GM12878 (cell line): Measurements from ENCODE around the gene TBC1D5. TPM values are rescaled to one million over a fixed set of nuclear protein-coding genes. Genes with fewer than 3 reads are reported as not detected.

Source experiments
- ATAC-seq: fragments of 200-7000 bp; cut with Tn5 transposase; 3 replicates; pipeline ENCODE4 v1.9.1; 2020; ENCODE audit warnings: mild to moderate bottlenecking, moderate library complexity
- BruUV-seq: library from RNA; stranded (reverse); fragments of 400-500 nt; replicated peaks from 2 replicates; lab custom pipeline; 2021; lab: Mats Ljungman, UMichigan
- CTCF ChIA-PET: fragments of 300-600 bp; sonication (Branson Sonifier 250); formaldehyde crosslinking; extraction: SDS; loops from one replicate; lab custom pipeline; 2021; ENCODE audit warnings: inconsistent platforms; lab: Yijun Ruan, JAX
- POLR2A ChIA-PET: fragments of 350-600 bp; formaldehyde crosslinking; extraction: SDS; loops from one replicate; lab custom pipeline; 2021; ENCODE audit warnings: inconsistent platforms; lab: Charles Lee
- RAD21 ChIA-PET: fragments of 300-600 bp; sonication (Branson Sonifier 250); formaldehyde crosslinking; loops from one replicate; lab custom pipeline; 2023; ENCODE audit warnings: antibody characterized with exemption; ENCODE audit not compliant: unreplicated experiment; lab: Charles Lee
- SMC1A ChIA-PET: fragments of 300-600 bp; sonication (Branson Sonifier 250); formaldehyde crosslinking; loops from one replicate; lab custom pipeline; 2023; ENCODE audit not compliant: unreplicated experiment, uncharacterized antibody; lab: Charles Lee
- DNase-seq: peaks from one replicate; pipeline ENCODE4 v3.0.0-alpha.2; 2011; ENCODE audit warnings: low read depth, low spot score
- FAIRE-seq: peaks from 3 replicates; lab custom pipeline; 2011; peaks lifted over from hg19 to GRCh38; lab: Jason Lieb, UNC
- H2AFZ ChIP-seq: 2 replicates; pipeline ENCODE4 v1.6.0; 2011; ENCODE audit warnings: low read depth, low read length, control low read depth; ENCODE audit not compliant: control insufficient read depth
- H3K27ac ChIP-seq: 2 replicates; pipeline ENCODE4 v1.5.1; 2011; ENCODE audit warnings: control low read depth; ENCODE audit not compliant: control insufficient read depth, insufficient read depth
- H3K27me3 ChIP-seq, 2 experiments: replicated peaks in 1 of 2; 2 replicates each; pipeline versions ENCODE4 v1.6.0 to v1.6.1; 2011; ENCODE audit warnings: low read length in 1 of 2; ENCODE audit not compliant: control insufficient read depth in 2 of 2, insufficient read depth in 2 of 2
- H3K36me3 ChIP-seq, 2 experiments: 2 replicates each; pipeline ENCODE4 v1.5.1; 2011; ENCODE audit warnings: low read length in 1 of 2; ENCODE audit not compliant: control insufficient read depth in 2 of 2, insufficient read depth in 2 of 2
- H3K4me1 ChIP-seq: 2 replicates; pipeline ENCODE4 v1.6.1; 2011; ENCODE audit warnings: mild to moderate bottlenecking, low read length, moderate library complexity, mixed read lengths; ENCODE audit not compliant: control insufficient read depth, insufficient read depth
- H3K4me2 ChIP-seq: 2 replicates; pipeline ENCODE4 v1.6.0; 2011; ENCODE audit warnings: control low read depth; ENCODE audit not compliant: control insufficient read depth, insufficient read depth
- H3K4me3 ChIP-seq: fragments of 200-600 bp; sonication (generic); 2 replicates; pipeline ENCODE4 v1.5.1; 2016
- H3K79me2 ChIP-seq: 2 replicates; pipeline ENCODE4 v1.6.0; 2011; ENCODE audit warnings: low read length; ENCODE audit not compliant: control insufficient read depth, insufficient read depth
- H3K9ac ChIP-seq: 2 replicates; pipeline ENCODE4 v1.8.0; 2011; ENCODE audit warnings: low read length, control low read depth, mixed read lengths; ENCODE audit not compliant: control insufficient read depth, insufficient read depth
- H3K9me3 ChIP-seq: replicated peaks from 3 replicates; pipeline ENCODE4 v1.5.1; 2011; ENCODE audit warnings: mild to moderate bottlenecking, low read length; ENCODE audit not compliant: control insufficient read depth, insufficient read depth
- H4K20me1 ChIP-seq: 2 replicates; pipeline ENCODE4 v1.6.0; 2011; ENCODE audit not compliant: control insufficient read depth, insufficient read depth
- CBFB ChIP-seq: IDR thresholded peaks from 2 replicates; pipeline ENCODE4 v1.6.1; 2016; ENCODE audit warnings: antibody characterized with exemption, low read depth
- E2F8 ChIP-seq: fragments of 450-650 bp; IDR thresholded peaks from 2 replicates; pipeline ENCODE4 v1.6.1; 2018; ENCODE audit warnings: mild to moderate bottlenecking, low read depth, moderate library complexity; ENCODE audit not compliant: partially characterized antibody
- FOXK2 ChIP-seq: fragments of 450-650 bp; IDR thresholded peaks from 2 replicates; pipeline ENCODE4 v1.6.1; 2017; ENCODE audit warnings: mild to moderate bottlenecking, moderate library complexity
- HDAC2 ChIP-seq: fragments of 200-600 bp; sonication (generic); IDR thresholded peaks from 2 replicates; pipeline ENCODE4 v1.6.1; 2017
- HSF1 ChIP-seq: fragments of 150-350 bp; IDR thresholded peaks from 2 replicates; pipeline ENCODE4 v1.6.1; 2014; ENCODE audit warnings: mild to moderate bottlenecking, low read depth, low read length
- MAX ChIP-seq: IDR thresholded peaks from 2 replicates; pipeline ENCODE4 v1.6.1; 2012; ENCODE audit warnings: low read depth, low read length, improper control_type of control experiment
- USF1 ChIP-seq: IDR thresholded peaks from 2 replicates; pipeline ENCODE4 v1.6.1; 2011; ENCODE audit warnings: borderline replicate concordance, low read depth, mild to moderate bottlenecking, moderate library complexity, mixed read lengths, low read length; ENCODE audit not compliant: insufficient read depth; ENCODE audit errors: extremely low read length
- WGBS: methylation state at CpG from one replicate; pipeline ENCODE4 v1.1.6; 2016; ENCODE audit warnings: low lambda C conversion rate; ENCODE audit not compliant: insufficient replicate concordance, insufficient coverage; ENCODE audit errors: missing lambda C conversion rate; 5-methylcytosine and 5-hydroxymethylcytosine counted together
- in situ Hi-C: fragments of 300-500 bp; cut with MboI; formaldehyde crosslinking; loops from 9 replicates; pipeline ENCODE4 v1.14.3; 2018; ENCODE audit warnings: mixed read lengths
- intact Hi-C: fragments of 100-400 bp; cut with micrococcal nuclease; formaldehyde crosslinking; loops from one replicate; pipeline ENCODE4 v1.14.2; 2022; ENCODE audit not compliant: unreplicated experiment
- polyA plus RNA-seq, 11 experiments: library from polyadenylated mRNA; depleted of rRNA in 4 of 11; unstranded in 6 of 11; stranded (reverse) in 5 of 11; fragments of >200 nt; fragmentation: Nextera tagmentation in 4 of 11; fragmentation: Illumina TruSeq in 1 of 11; extraction: Ambion mirVana in 4 of 11; extraction: Trizol in 1 of 11; gene quantifications; 1 replicate in 1 of 11; 2 replicates in 10 of 11; pipeline versions ENCODE4 v1.2.1 to v1.2.3, GENCODE V29; 2011 to 2016; ENCODE audit warnings: inconsistent platforms in 2 of 11, missing spikeins in 2 of 11, low read depth in 1 of 11
- total RNA-seq, 4 experiments: library from RNA; depleted of rRNA in 3 of 4; stranded (reverse); fragments of >200 nt in 3 of 4; fragmentation: Illumina TruSeq in 1 of 4; extraction: Trizol in 1 of 4; gene quantifications; 2 replicates each; pipeline versions ENCODE4 v1.2.1 to v1.2.3, GENCODE V29; 2013 to 2021

The TBC1D5 gene
- total and polyA plus RNA-seq, 10 of the 15 experiments (the other 5 are each of a cell fraction or from before 2014, with no cell fraction given) = 5.5 to 61.0 (median 43.8) TPM

GRCh38 chr3:17481116-17481515, 261.3 kb downstream of the TBC1D5 start (continued):
- TF ChIP-seq USF1 = no peak
- TF ChIP-seq, all 136 proteins: peak for 0

- ChIA-PET RAD21 (interaction anchor here (1.5 kb wide), 1 partner anchor 362 kb away, joined by 4 read pairs; no protein-coding TSS in a partner anchor), CTCF (interaction anchor here (0.6 to 1.5 kb wide), 2 partner anchors 167 to 361 kb away, joined by 4 to 8 read pairs; no protein-coding TSS in a partner anchor), POLR2A (interaction anchor here (0.5 kb wide), 1 partner anchor 363 kb away, joined by 5 read pairs; no protein-coding TSS in a partner anchor), SMC1A (interaction anchor here (0.6 to 1.6 kb wide), 3 partner anchors 11 to 426 kb away, joined by 3 to 5 read pairs (median 4); no protein-coding TSS in a partner anchor)
- Histone ChIP-seq H3K4me2 (no peak overlapping the region), H3K27me3 (no peaks in the 10 kb centered on the region), H4K20me1 (no peaks in the 10 kb centered on the region), H3K9ac (no peak overlapping the region), H3K79me2 (no peaks in the 10 kb centered on the region), H3K9me3 (no peaks in the 10 kb centered on the region; the same call in 1 of the 3 replicates), H2AFZ (no peak overlapping the region), H3K36me3 (peaks cover 0 to 3% of the 10 kb centered on the region in 2 experiments; a peak in 3 of 4 replicates), H3K27ac (no peak overlapping the region), H3K4me3 (no peak overlapping the region), H3K4me1 (no peaks in the 10 kb centered on the region)
- in situ Hi-C loops = no loop called here
- DNase-seq (no peak), FAIRE-seq (no peak), ATAC-seq (no peak)
- intact Hi-C loops = no loop called here
- TF ChIP-seq HDAC2 (no peak), FOXK2 (no peak), HSF1 (no peak), MAX (no peak), CBFB (no peak), E2F8 (no peak)
- no TSS peak for BruUV-seq
- WGBS = 98% methylated on average over 16 of the region's 16 CpGs
Measured at GRCh38 chr3:17479681-17480405, 262.6 kb downstream of the TBC1D5 start.
